ENCODE data around the gene RASSF6. TPM values are rescaled to one million over a fixed set of nuclear protein-coding genes. Genes with fewer than 3 reads are reported as not detected.

The RASSF6 gene
- total and polyA plus RNA-seq, 12 donors = 0.06 TPM; not detected in 11

DNA sequence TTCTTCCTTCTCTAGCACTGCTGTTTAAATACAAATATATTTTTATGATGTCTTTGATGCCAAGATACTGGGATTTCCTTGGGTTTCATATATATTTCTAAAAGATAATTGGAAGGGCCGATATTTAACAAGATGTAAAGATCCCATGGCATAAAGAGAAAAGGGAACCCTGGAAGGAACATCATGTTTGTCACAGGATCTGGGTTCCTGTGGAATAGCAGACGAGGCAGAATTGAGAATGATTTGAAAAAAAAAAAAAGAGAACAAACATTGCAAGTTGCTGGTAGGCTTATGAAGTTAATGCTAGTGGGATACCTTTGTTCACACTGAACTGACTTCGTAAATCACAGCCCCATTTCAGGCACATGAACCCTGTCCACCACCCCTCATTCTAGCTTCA, 33.6 kb downstream of the RASSF6 start:
- ATAC-seq = no peak
- Histone ChIP-seq H3K9me3 (no peaks in the 10 kb centered on the region), H3K4me3 (no peak overlapping the region), H3K36me3 (no peaks in the 10 kb centered on the region), H3K4me1 (no peaks in the 10 kb centered on the region), H3K27me3 (no peaks in the 10 kb centered on the region), H3K27ac (no peak overlapping the region)
- intact Hi-C loops (cut with DNase I) = loop anchor here in 1 of 10 donors (10.0 kb wide), 1 partner anchor 1538 kb away; no protein-coding TSS in a partner anchor
- WGBS, 2 donors = 73 to 78% methylated on average over 3 of the region's 3 CpGs
- TF ChIP-seq, protein P1, sequence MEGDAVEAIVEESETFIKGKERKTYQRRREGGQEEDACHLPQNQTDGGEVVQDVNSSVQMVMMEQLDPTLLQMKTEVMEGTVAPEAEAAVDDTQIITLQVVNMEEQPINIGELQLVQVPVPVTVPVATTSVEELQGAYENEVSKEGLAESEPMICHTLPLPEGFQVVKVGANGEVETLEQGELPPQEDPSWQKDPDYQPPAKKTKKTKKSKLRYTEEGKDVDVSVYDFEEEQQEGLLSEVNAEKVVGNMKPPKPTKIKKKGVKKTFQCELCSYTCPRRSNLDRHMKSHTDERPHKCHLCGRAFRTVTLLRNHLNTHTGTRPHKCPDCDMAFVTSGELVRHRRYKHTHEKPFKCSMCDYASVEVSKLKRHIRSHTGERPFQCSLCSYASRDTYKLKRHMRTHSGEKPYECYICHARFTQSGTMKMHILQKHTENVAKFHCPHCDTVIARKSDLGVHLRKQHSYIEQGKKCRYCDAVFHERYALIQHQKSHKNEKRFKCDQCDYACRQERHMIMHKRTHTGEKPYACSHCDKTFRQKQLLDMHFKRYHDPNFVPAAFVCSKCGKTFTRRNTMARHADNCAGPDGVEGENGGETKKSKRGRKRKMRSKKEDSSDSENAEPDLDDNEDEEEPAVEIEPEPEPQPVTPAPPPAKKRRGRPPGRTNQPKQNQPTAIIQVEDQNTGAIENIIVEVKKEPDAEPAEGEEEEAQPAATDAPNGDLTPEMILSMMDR (IDR thresholded peaks at IDR 0.05) = no peak
- DNase-seq = no peak

DNA sequence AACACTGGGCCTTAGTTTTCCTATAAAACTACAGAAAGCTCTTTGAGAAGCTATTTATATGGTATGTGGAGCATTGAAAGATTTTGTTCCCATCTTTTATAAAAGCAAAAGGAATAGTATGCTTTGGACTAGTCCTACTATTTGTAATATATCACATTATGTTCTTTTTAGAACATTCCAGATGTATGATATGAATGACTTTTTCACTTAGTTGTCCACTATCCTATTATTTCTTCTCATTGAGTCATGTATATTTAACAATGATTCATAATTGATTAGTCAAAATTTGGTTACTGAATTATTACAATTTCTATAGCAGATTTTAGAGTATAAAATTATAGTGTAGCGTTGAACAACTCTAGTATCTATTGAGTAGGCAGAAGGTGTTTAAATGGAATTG, 34.2 kb downstream of the RASSF6 start:
- H3K36me3 ChIP-seq = no peaks in the 10 kb centered on the region
- TF ChIP-seq, protein P1 (IDR thresholded peaks at IDR 0.05) = no peak
- H3K27me3 ChIP-seq = no peaks in the 10 kb centered on the region
- WGBS, 2 donors = 94 to 95% methylated on average over 1 of the region's 1 CpG
- no peak overlapping the region for H3K27ac ChIP-seq
- intact Hi-C loops (cut with DNase I) = loop anchor here in 1 of 10 donors (10.0 kb wide), 1 partner anchor 1539 kb away; no protein-coding TSS in a partner anchor
- no peak for DNase-seq
- no peak for ATAC-seq
- H3K9me3 ChIP-seq = no peaks in the 10 kb centered on the region
- no peaks in the 10 kb centered on the region for H3K4me1 ChIP-seq
- H3K4me3 ChIP-seq = no peak overlapping the region

DNA sequence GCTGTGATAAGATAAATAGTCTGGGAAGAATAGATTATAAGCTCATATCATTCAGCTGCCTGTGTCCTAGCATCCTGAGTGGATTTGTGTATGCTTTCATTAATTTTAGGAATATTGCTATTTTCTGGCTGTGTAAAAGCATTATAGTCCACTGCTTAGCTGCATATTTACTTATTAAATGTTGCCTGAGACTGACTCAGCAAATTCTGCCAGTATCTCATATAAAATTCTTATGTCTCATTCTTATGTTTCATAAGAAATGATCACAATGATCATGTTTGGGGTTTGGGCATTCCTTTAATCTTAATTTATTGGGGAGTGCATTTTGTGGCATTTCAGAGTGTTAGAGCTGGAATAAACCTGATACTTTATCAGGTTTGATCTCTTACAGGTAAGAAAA, 34.9 kb downstream of the RASSF6 start:
- DNase-seq (no peak), ATAC-seq (no peak)
- no peaks in the 10 kb centered on the region for H3K4me1 ChIP-seq
- no peaks in the 10 kb centered on the region for H3K36me3 ChIP-seq
- H3K9me3 ChIP-seq = no peaks in the 10 kb centered on the region
- H3K4me3 ChIP-seq = no peak overlapping the region
- no peaks in the 10 kb centered on the region for H3K27me3 ChIP-seq
- intact Hi-C loops (cut with DNase I) = loop anchor here in 1 of 10 donors (10.0 kb wide), 1 partner anchor 1539 kb away; no protein-coding TSS in a partner anchor
- no peak overlapping the region for H3K27ac ChIP-seq
- TF ChIP-seq, protein P1 (IDR thresholded peaks at IDR 0.05) = no peak

DNA sequence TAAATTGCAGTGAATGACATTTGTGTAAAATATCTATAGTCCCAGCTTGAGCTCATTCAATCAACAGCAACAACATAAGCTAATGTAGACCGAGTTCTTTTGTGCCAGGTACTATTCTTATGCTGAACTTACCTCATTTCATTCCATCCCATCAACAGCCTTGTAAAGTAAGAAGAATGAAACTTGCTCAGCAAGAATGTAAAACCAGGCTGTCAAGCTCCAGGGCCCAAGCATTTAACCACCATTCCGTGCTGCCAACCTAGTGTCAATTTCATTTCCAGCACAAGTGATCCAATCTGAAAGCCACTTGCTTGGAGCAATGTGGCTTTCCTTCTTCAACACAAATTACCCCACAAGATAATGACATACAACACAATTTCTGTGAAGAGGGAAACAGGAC, 36.6 kb downstream of the RASSF6 start:
- TF ChIP-seq, protein P1 (IDR thresholded peaks at IDR 0.05) = no peak
- 38 to 48% methylated on average over 2 of the region's 2 CpGs for WGBS, 2 donors

More for the DNA sequence above, 36.6 kb downstream of the RASSF6 start:
- intact Hi-C loops (cut with DNase I) = loop anchor here in 1 of 10 donors (10.0 kb wide), 1 partner anchor 1541 kb away; no protein-coding TSS in a partner anchor
- H3K4me3 ChIP-seq = no peak overlapping the region
- no peaks in the 10 kb centered on the region for H3K27me3 ChIP-seq
- H3K4me1 ChIP-seq = no peaks in the 10 kb centered on the region
- H3K9me3 ChIP-seq = no peaks in the 10 kb centered on the region
- DNase-seq (no peak), ATAC-seq (no peak)
- H3K27ac ChIP-seq = no peak overlapping the region
- H3K36me3 ChIP-seq = no peaks in the 10 kb centered on the region
